Activated CD8-positive, alpha-beta memory T cell treated with anti-CD3 and anti-CD28 coated beads, Interleukin-2, amount 50 U/mL, for 24 hours (primary cell): ENCODE data around the gene OR4F6.

Experiments
- DNase-seq: peaks from one replicate; pipeline ENCODE4 v3.0.0-alpha.2; 2020; ENCODE audit errors: extremely low read depth

The OR4F6 gene

GRCh38 chr15:101804941-101805340, 1.6 kb downstream of the OR4F6 start:
- DNase-seq: no peak

GRCh38 chr15:101805605-101806345, 2.5 kb downstream of the OR4F6 start:
- DNase-seq: no peak

- no peak for DNase-seq
These were observed 4.1 kb downstream of the OR4F6 start for GRCh38 chr15:101807345-101807945.

- no peak for DNase-seq
These were observed 4.9 kb downstream of the OR4F6 start for GRCh38 chr15:101808201-101808600.

GRCh38 chr15:101810456-101810855, 7.1 kb downstream of the OR4F6 start:
- no peak for DNase-seq

GRCh38 chr15:101810876-101811275, 7.6 kb downstream of the OR4F6 start:
- no peak for DNase-seq

- no peak for DNase-seq
These were observed 8.6 kb downstream of the OR4F6 start, which contains the start of gene OR4F15 for GRCh38 chr15:101811902-101812301. Gene OR4F15, plus strand, starts transcription at chr15:101812202. Its CDS starts 5,985 bp downstream, at chr15:101818187.

GRCh38 chr15:101813803-101814534, 10.7 kb downstream of the OR4F6 start:
- no peak for DNase-seq

GRCh38 chr15:101820781-101821180, 17.5 kb downstream of the OR4F6 start:
- no peak for DNase-seq

GRCh38 chr15:101827257-101827656, 23.9 kb downstream of the OR4F6 start:
- no peak for DNase-seq

GRCh38 chr15:101828774-101829173, 25.5 kb downstream of the OR4F6 start:
- no peak for DNase-seq

- DNase-seq: no peak
These were observed 38.3 kb downstream of the OR4F6 start for GRCh38 chr15:101841656-101842055.

- DNase-seq: no peak
These were observed 41.6 kb downstream of the OR4F6 start for GRCh38 chr15:101844916-101845315.

GRCh38 chr15:101852356-101852755, 49.0 kb downstream of the OR4F6 start:
- no peak for DNase-seq
